Fibroblast of mammary gland (primary cell): Measurements from ENCODE around the gene AKAP12.

Source experiments
- DNase-seq: peaks from one replicate; pipeline ENCODE4 v3.0.0-alpha.2; 2010; ENCODE audit warnings: low read depth
- H3K4me3 ChIP-seq: 2 replicates; pipeline ENCODE4 v1.5.1; 2011; ENCODE audit warnings: low read depth, mild to moderate bottlenecking, low read length, moderate library complexity; ENCODE audit not compliant: control insufficient read depth
- TF ChIP-seq, protein P1 (sequence below): conservative IDR thresholded peaks from 2 replicates; pipeline ENCODE4 v1.5.1; 2011; ENCODE audit warnings: low read depth, low read length, inconsistent platforms; ENCODE audit not compliant: control insufficient read depth, insufficient read depth

AKAP12 gene

DNA sequence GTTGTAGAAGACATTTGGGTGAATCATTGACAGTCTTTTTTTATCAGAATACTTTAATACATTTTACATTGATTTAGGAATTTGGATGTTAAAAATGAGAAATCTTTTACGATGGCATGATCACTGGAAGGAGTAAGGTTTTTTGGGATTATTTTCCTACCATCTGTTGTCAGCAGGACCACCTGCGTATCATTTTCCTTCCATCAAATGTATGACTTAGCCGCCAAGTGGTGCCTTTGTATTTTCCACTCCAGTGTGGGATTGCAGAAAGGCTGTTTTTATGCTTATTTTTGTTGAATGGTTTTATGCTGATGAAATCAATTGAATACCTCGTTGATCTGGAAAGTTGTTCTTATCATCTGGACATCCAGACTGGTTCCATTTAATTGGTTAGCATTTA lies 35.8 kb downstream of the AKAP12 start:
- no peak for DNase-seq
- H3K4me3 ChIP-seq, result no peak overlapping the region
- TF ChIP-seq, protein P1, sequence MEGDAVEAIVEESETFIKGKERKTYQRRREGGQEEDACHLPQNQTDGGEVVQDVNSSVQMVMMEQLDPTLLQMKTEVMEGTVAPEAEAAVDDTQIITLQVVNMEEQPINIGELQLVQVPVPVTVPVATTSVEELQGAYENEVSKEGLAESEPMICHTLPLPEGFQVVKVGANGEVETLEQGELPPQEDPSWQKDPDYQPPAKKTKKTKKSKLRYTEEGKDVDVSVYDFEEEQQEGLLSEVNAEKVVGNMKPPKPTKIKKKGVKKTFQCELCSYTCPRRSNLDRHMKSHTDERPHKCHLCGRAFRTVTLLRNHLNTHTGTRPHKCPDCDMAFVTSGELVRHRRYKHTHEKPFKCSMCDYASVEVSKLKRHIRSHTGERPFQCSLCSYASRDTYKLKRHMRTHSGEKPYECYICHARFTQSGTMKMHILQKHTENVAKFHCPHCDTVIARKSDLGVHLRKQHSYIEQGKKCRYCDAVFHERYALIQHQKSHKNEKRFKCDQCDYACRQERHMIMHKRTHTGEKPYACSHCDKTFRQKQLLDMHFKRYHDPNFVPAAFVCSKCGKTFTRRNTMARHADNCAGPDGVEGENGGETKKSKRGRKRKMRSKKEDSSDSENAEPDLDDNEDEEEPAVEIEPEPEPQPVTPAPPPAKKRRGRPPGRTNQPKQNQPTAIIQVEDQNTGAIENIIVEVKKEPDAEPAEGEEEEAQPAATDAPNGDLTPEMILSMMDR, result no peak

DNA sequence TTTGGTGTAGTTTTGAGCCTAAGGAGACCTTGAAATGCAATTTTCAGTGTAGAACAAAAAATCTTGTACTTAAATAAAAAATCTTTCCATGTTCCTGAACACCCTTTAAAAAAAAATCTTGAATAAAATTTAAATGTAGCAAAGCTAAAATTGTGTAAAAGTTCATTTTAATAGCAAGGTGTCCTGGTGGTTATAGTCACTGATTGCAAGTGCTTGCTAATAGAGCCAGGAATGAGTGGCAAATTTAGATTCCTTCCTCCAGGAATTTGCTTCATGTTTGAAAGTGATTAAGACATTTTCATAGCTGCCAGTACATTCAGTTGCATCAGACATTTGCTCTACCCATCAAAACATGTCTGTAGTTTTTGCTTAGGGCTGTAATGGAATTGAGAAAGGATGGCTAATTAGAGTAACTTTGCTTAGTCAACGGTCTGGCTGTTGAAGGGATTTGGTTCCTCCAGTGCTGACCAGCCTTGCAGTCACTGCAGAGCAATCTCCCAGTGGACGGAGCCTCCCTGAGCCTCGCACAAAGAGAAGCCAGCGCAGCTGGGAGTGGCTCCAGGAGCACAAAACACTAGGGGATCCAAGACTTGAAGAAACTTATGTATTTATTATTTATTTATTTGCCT lies 36.5 kb downstream of the AKAP12 start:
- TF ChIP-seq, protein P1, result peak; percentile 7
- DNase-seq, result peak; percentile 84
- no peak overlapping the region for H3K4me3 ChIP-seq

DNA sequence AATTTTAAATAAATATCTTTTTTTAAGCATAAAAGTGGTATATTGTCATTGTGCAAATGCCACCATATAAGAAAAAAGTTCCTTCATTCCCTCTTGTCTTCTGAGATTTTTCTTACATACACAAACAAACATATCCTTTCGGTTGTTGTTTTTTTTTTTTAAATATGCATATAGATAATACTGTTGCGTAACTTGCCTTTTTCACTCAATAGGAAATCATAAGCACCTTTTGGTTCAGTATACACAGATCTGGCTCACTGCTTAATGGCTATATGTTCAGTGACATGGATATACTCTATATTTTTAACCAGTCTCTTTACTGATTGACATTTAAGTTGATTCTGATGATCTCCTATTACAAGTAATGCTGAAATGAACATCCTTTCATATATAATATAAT lies 40.1 kb downstream of the AKAP12 start:
- DNase-seq, result no peak
- no peak overlapping the region for H3K4me3 ChIP-seq
- TF ChIP-seq, protein P1, result no peak

DNA sequence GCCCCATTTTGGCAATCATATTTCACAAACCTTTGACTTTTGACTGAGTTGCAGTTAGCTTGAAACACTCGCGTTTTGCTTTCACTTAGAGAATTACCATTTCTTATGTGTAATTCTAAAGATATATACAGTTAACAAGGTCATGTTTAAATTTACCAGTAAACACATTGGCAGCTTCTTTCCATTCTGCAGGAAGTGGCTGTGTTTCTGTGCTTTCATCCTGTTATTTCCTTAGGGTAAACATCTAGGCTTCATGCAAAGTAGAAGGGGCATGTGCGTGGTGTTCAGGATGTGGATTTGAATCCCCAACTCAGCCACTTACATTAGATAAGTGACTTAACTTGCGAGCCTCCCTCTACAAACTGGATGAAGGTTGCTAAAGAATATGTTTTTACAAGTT lies 41.1 kb downstream of the AKAP12 start:
- no peak for DNase-seq
- H3K4me3 ChIP-seq, result no peak overlapping the region
- TF ChIP-seq, protein P1, result no peak

DNA sequence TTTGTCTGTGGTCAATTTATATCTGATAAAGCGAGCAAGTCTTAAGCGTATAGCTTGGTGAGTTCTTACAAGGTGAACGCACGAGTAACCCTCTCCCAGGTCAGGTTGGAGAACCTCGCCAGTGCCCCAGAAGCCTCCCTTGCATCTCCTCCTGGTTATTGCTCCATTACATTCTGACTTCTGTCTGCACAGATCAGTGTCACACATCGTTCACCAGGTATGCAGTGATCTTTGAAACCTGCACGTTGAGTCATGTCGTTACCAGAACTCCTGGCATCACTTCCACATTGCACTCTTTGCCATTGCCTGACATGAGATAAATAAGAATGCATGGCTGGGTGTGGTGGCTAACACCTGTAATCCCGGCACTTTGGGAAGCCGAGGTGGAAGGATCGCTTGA lies 44.2 kb downstream of the AKAP12 start:
- no peak for DNase-seq
- no peak overlapping the region for H3K4me3 ChIP-seq
- TF ChIP-seq, protein P1, result no peak

DNA sequence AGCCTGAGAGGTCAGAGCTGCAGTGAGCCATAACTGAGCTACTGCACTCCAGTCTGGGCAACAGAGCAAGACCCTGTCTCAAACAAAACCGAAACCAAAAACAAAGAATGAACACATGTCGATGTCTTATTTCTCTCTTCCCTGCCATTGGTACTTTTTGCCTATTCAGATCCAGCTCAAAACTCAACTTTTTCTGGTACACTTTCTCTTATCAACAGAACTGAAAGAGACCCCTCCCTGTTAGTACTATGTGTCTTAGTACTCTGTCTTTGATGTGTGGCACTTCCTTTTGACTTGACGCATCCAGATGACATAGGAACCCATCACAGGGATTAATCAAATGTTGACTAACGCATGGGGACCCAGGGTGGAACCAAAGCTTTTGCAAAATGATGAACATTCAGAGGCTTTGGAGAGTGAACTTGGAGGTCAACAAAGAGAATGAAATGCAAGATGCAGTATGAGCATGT lies 44.8 kb downstream of the AKAP12 start:
- DNase-seq, result peak; percentile 44
- TF ChIP-seq, protein P1, result no peak
- no peak overlapping the region for H3K4me3 ChIP-seq

DNA sequence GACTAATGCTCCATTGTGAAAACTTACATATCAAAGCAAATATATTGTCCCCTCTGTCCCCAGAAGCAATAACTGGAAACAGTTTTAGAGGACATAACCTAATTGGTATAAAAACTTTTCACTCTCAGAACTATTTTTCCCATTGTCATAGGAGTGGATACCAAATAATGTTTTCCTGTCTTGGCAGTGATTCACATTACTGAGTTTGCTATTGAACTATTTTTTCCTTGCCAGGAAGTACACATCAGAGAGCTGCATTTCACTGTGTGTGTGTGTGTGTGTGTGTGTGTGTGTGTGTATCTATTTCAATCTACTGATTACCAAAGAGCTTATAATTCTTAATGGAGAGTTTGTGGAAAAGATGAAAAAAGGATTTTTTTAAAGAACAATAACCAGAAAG lies 45.4 kb downstream of the AKAP12 start:
- H3K4me3 ChIP-seq, result no peak overlapping the region
- peak; percentile 71 for DNase-seq
- TF ChIP-seq, protein P1, result no peak
